A172 (cell line): Measurements from ENCODE around the gene SMC1B. TPM values are rescaled to one million over a fixed set of nuclear protein-coding genes. Genes with fewer than 3 reads are reported as not detected.

ENCODE experiments used
- DNase-seq: peaks from one replicate; pipeline ENCODE4 v3.0.0-alpha.2; 2015; ENCODE audit warnings: low spot score
- total RNA-seq: library from RNA; depleted of rRNA; stranded (reverse); fragments of >200 nt; shearing (Covaris generic); gene quantifications from 2 replicates; pipeline ENCODE4 v1.2.3, GENCODE V29; 2014

The SMC1B gene
- total RNA-seq, 1 experiment from 2014 or later: not detected

DNA sequence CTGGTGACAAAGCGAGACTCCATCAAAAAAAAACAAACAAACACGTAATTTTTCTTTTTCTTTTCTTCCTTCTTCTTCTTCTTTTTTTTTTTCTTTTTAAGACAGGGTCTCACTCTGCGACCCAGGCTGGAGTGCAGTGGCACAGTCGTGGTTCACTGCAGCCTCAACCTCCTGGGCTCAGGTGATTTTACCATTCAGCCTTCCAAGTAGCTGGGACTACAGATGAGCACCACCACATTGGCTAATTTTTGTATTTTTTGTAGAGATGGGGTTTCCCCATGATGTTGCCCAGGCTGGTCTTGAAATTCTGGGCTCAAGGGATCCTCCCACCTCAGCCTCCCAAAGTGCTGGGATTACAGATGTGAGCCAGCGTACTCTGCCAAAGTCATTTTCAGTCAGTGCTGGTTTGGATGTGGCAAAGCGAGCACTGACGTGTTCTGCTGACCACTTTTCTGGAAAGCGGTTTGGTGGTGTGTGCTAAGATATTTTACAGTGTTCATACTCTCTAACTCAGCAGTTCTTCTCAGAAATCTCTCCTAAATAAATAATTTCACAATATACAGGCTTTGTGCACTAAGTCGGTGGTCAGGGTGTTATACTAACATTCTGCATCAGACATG is 92.9 kb downstream of the SMC1B start:
- no peak for DNase-seq

DNA sequence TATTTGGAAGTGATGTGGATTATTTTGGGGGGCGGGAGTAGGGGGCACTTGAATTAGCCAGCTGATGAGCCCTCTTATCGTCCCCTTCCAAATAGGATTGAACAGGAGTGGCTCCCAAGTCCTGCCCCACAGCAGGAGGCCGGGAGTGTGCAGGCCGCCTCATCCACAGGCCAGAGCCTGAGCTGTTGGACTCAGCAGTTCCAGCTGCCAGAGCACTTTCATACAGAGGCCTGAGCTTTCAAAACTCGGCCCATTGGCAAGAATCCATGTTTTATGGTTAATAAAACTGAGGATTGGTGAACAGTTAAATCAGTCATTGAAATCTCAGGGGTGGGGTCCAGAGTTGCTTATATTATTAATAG is 94.1 kb downstream of the SMC1B start:
- peak; percentile 16 for DNase-seq

DNA sequence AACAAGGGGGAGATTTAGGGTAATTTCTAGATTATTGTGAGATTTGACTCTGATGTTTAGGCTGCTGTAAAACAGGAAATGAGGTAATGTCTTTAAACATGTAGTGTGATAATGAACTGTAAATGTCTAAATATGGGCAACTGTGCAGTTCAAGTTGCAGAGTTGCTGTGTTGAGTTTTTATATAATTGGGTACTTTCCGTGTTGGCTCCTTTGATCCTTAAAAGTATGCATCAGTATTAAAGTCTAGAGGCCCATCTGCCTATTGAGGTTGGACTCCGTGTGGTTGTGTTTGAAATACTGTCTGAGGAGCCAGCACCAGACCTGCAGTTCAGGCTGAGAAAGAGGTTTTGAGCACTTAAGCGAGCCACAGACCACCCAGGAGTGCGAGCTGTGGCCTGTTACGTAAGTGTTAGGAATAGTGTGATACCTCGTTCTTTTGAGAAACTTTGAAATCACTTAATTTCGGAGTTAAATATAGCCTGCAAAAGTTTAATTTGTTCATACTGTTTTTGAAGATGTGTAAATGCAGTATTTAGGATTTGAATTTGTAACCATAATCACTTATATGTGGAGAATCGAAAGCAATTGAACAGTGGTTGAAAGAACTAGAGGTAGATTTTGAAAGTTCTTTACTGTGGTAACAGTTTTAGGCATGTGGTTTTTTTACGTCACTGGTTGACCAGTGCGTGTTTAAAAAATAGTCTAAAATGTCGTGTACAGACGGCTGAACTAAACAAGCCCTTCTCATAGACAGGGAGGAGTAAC is 94.7 kb downstream of the SMC1B start:
- peak; percentile 32 for DNase-seq

DNA sequence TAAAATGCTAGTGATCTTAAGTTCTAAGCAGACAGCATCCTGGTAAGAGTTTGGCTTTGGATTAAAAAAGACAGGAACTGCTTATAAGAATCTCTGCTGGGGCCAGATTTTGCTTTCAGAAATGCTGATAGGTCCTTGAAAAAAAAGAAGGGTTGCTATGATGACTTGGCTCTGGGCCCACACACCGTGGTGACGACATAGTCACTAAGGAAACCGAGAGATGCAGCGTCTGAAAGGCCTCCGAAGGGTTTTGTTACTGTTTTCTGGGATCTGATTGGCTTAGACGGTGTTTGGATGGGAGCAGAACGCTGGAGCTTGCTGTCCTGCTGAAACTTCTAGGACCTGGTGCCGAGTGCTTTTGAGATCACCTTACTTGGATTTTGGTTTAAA is 95.2 kb downstream of the SMC1B start:
- DNase-seq: peak; percentile 76

DNA sequence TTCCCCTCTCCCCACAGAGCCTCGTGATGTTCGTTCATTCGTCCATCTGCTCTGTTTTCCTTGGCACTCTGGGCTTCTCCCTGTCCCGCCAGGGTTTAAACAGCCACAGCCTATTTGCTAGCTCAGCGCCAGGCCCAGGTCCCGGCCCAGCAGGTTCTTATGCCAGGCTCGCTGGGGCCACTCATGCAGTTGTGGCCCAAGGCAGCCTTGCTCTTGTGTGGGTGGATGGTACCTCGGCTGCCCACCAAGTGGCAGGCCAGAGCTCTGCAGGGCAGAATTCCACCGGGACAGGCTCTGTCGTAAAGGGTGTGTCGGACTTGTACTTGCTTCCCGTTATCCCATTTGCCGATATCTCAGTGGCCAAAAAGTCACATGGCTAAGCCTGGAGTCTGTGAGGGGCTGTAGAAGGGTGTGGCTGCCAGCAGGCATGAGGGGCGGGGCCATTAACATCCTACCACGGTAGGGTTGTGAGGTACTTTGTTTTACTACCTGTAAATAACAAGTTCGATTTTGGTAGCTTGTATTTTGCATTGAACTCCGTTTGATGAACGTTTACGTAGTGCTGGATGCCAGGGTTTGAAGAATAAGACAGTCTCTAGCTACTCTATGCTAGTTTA is 95.7 kb downstream of the SMC1B start:
- DNase-seq: peak; percentile 70

DNA sequence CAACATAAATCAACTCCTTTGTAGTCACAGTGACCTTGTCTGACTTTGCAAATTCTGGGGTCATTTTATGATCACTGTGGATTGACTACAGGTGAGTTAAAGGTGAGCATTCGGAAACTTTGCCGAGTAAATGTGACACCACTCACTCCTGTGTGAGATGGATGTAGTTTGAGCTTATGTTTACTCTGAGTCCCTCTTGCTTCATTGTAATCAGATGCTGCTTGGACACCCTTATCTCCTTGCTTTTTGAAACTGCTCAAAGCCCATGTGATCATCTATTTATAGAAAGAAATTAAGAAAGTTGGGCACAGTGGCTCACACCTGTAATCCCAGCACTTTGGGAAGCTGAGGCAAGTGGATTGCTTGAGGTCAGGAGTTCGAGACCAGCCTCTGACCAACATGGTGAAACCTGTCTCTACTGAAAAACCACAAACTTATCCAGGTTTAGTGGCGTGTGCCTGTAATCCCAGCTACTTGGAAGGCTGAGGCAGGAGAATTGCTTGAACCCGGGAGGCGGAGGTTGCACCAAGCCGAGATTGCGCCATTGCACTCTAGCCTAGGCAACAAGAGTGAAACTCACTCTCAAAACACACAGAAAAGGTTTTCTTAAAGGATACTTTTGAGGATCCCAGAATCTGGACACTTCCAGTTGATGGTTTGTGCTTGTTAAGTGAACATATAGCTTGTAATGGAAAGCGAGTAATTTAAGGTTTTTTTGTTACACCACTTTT is 96.4 kb downstream of the SMC1B start:
- DNase-seq: no peak

DNA sequence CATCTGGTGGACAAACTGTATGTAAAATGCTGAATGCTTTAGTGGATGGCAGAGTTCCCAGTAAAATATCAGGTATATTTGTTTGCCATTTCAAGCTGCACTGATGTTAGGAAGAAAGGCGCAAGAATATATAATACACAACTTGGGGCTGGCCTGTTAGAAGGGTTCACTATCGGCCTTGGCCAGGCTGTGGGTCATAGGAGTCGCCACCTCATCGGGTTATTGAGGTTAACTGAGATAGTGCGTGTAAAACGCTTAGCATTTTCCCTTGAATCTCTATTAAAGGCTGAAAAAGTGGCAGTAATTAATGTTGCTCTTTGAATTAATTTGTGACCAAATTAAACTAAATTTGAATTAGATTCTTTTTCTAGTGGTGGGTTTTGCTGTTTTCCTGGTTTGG is 98.6 kb downstream of the SMC1B start:
- no peak for DNase-seq

DNA sequence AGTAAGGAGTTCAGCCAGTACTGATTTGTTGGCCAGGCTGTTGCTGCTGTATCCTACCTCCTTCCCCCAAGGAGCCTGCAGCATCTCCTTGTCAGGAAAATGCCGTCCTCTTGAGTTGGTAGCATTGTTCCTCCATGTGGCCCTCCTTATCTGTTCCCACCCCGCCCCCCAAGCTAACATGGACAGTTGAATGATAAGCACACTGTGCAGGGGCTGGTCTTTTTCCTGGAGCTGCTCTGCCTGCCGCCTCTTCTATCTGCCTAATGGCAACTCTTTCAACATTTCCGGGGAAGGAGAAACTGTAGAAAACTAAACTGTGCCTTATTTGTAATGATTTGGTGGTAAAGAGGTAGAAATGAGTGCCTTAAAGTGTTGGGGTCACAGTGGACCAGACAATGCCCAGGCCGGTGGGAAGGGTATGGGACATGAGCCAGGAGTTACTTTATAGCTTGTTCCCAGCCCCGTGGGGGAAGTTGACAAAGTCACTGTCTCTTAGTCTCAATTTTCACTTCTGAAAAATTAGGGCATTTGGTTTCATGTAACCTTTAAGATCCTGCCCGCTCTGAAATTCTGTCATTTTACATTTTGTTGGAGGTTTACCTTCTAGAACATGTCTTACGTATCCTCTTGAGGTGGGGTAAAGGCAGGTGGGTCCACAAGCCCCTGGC is 99.2 kb downstream of the SMC1B start:
- DNase-seq: no peak

DNA sequence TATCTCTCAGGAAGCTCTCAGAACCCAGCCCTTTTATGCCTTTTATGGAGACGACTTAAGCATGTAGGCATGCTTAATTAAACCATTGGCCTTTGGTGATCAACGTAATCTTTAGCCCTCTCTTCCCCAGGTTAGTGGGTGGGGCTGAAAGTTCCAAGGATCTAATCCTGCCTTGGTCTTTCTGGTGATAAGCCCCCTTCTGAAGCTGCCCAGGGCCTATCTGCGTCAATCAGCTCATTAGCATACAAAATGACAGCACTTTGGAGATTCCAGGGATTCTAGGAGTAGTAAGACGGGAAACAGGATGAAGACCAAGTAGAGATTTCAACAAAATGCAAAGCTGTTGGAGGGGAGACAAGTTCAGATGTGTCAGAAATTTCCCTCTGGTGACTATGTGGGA is 100.5 kb downstream of the SMC1B start:
- no peak for DNase-seq

DNA sequence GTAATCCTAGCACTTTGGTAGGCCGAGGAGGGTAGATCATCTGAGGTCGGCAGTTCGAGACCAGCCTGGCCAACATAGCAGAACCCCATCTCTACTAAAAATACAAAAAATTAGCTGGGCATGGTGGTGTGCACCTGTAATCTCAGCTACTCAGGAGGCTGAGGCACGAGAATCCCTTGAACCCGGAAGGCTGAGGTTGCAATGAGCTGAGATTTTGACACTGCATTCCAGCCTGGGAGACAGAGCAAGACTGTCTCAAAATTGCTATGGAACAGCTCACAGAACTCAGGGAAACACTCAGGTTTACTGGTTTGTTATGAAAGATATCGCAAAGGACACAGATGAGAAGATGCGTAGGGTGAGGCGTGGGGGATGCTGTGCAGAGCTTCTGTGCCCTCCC is 101.0 kb downstream of the SMC1B start:
- DNase-seq: no peak

DNA sequence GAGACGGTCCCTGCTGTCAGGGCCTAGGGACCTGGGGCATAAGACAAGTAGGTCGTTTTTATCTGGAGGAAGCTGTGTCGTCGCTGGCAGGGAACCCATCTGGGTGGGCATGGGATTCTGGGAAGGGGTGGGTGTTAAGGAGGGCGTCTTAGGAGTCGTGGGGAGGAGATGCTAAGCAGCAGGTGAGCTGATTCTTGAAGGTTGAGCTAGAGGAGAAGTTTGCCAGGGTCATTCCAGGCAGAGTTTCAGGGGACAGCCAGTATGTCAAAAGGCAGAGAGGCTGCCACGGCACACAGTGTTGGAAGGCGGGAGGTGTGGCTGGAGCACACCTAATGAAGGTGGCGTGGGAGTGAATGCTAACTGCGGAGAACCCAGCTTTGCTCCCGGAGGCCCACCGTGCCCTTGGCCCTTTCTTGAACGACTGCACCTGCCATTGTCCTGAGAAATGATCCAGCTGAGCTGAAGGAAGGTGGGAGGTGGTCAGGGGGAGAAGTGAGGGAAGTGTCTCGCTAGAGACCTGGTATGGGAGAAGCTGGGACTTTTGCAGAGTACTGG is 102.3 kb downstream of the SMC1B start:
- no peak for DNase-seq

DNA sequence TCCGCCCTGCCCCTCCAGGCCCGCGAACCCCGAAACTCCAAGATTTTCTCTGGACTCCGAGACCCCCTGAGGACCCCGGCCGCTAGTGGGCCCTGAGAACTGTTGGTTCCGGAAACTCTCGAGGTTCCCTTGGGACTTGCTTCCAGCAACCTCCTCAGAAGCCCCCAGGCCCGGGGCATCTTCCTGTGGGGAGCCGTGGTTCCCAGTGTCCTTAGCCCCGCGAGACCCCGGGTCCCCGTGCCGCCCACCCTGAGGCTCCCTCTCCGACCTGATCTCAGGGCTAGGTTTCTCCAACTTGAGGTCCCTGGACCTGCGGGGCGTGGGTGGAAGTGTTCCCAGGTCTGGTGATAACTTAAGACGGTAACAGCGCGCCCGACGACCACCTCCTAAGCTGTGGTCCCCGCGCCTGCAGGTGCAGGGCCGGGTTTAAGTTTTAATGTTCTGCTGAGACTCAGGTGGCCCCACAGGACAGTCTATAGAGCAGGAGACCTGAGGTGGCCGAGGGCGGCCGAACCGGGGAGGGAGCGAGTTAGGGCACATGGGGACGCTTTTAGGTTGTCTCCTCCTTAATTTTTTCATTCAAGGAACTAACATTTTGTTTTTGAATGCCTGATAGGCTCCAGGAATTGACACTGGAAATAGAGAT is 102.9 kb downstream of the SMC1B start:
- DNase-seq: no peak

DNA sequence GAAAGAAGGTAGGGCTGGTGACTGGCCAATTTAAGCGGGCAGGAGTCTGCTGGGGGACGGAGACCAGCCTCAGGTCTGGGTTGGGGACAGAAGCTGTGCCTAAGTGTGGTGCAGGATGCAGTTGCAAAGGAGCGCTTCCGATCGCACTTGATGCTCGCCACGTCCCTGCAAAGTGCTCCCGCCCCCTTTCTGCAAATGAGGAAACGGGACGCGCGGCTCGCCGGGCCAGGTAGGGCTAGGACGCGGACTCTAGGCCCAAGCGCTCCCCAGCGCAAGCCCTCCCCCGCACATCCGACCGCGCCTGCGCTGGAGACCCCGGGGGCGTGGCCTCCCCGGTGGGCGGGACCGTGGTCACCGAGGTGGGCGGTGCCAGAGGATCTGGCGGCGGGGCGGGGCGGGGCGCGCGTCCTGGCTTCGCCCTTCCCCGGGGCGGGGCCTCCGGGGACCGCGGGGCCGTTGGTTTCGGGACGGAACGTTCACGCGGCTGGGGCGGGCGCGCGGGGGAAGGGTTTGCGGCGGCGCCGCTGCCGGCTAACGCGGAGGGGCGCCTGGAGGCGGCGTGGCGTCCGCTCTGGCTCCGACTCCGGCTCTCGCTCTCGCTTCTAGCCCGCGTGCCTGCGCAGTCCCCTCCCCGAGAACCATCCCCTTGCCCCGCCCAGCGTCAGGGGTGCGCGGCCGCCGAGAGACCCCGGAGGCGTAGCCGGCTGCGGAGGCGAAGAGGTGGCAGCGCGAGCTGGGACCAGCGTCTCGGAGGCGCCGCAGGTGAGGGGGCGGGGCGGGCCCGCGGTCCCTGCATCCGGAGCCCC is 103.8 kb downstream of the SMC1B start, which contains the start of gene FAM118A:
FAM118A (plus strand) TSS at position 513 of the 806 bp plus-strand sequence. CDS start 12,446 bp downstream, outside the sequence.
- DNase-seq: peak; percentile 67

DNA sequence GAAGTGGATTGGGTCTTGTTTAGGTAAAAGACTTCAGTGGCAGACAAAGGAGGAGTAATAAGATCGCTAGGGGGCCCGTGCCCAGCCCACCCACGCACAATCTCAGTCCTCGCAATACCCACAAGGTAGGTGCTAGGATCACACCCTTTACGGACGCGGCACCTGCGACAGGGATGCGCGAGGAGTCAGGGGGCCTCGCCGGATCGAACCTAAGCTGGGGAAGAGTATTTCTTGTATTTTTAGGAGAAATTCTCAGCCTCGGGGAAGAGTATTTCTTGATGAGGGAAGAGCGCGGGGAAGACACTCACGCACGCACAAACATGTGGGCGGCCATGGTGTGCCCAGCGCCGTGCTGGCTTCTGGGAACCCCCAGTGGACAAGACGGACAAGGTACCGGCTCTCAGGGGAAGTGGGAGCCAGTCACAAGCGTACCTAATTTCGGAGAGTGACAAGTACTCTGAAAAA is 104.4 kb downstream of the SMC1B start:
- no peak for DNase-seq

DNA sequence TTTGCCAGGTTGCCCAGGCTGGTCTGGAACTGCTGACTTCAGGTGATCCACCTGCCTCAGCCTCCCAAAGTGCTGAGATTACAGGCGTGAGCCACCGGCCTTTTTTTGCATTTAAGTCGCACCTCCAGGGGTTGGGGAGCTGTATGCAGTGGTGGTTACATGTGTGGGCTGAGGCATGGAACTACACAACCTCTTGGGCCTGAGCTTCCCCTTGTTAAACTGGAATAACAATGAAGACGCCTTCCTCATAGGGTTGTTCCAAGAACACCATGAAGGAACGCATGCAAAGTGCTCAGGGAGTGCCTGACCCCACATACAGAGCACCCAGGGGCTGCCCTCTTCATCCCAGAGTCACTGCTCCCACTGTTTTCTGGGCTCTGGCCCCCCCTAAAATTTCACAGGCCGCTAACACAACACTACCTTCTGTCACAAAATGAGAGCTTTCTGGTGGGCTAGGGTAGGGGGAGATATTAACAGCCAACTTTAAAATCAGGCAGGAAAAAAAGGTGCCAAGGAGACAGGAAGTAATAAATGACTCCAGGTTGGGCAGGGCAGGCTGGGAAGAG is 104.9 kb downstream of the SMC1B start:
- no peak for DNase-seq

DNA sequence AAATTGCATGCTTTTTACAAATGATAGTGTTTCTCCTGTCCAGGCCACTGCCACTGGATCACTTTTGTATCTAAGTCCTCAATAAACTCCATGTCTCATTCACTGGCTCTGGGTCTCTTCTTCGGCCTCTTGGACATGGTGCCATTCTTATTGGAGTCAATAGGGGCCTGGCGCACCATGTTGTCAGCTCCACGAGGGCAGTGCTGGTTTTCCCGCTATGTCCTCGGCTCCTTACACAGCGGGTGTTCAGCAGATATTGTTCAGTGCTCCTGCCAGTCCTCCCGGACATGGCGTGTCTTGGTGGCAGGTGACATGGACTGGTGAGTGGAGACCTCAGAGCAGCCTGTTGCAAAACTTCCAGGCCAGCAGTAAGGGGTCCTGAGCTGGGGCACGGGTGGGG is 107.3 kb downstream of the SMC1B start:
- DNase-seq: no peak

DNA sequence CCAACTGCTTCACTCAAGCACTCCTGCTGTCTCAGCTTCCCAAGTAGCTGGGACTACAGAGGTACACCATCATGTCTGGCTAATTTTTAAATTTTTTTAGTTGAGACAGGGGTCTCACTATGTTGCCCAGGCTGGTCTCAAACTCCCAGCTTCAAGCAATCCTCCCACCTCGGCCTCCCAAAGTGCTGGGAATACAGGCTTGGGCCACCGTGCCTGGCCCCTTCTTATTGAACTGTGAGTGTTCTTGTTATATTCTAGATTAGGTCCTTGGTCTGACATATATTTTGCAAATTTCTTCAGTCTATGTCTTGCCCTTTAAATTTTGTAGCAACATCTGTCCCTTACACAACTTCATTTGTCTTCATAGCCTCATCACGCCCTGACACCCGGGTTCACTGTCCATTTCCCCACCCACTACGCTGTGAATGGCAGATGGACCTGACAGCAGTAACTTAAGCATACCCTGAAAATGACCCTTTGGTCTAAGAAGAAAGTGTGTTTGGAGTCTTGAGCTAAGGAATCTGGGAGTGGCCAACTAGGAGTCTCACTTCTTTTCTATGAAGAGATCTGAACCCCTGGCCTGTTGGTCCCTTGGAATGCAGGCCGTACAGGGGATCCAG is 107.8 kb downstream of the SMC1B start:
- no peak for DNase-seq

DNA sequence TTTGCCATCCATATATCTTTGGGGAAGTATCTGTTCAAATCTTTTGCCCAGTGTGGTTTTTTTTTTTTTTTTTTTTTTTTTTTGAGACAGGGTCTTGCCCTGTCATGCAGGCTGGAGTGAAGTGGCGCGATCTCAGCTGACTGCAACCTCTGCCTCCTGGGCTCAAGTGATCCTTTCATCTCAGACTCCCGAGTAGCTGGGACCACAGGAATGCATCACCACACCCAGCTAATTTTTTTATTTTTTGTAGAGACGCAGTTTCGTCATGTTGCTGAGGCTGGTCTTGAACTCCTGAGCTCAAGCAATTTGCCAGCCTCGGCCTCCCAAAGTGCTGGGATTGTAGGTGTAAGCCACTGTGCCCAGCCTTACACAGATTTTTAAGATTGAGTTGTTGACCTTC is 108.4 kb downstream of the SMC1B start:
- peak; percentile 10 for DNase-seq

DNA sequence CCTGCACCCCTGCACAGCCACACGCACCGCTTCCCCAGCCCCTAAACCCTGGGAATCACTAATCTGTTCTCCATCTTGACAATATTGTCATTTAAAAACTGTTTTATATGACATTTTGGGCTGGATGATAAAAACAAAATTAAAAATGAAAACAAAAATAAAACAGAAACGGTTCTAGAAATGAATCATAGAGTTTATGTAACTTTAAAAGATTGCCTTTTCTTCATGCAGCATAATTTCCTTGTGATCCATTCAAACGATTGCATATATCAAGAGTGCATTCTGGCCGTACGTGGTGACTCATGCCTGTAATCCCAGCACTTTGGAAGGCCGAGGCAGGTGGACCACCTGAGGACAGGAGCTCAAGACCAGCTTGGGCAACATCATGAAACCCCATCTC is 110.2 kb downstream of the SMC1B start:
- DNase-seq: no peak
